ENCODE data around the gene CBARP.

GRCh38 chr19:1279782-1280341 is 42.1 kb upstream of the CBARP start:
- TF ChIP-seq CTCF (IDR thresholded peaks at IDR 0.05) (peak; percentile 80 to 90 (median 85)), POLR2A (IDR thresholded peaks at IDR 0.05) (no peak)
